Tibial artery (tissue), 4 donors: Measurements from ENCODE around the gene BARX1.
"Not testable (repeated sequence)": the region's sequence is repeated elsewhere in the genome, so short reads cannot be mapped to it uniquely, and the experiment has no call there.

ENCODE experiments used
- DNase-seq, 2 donors: peaks; one replicate each; pipeline ENCODE4 v3.0.0-alpha.2; 2019
- H3K27ac ChIP-seq, 2 donors: fragments of 200-600 bp; sonication (generic) in 1 of 2; 1 replicate in 1 of 2; 2 replicates in 1 of 2; pipeline ENCODE4 v1.5.1; 2018 to 2019; ENCODE audit warnings: mild to moderate bottlenecking in 1 of 2
- H3K27me3 ChIP-seq, 2 donors: fragments of 200-600 bp; sonication (generic) in 1 of 2; one replicate each; pipeline versions ENCODE4 v1.5.1 to v1.6.0; 2016 to 2019
- H3K36me3 ChIP-seq, 3 donors: fragments of 200-600 bp; sonication (generic) in 2 of 3; one replicate each; pipeline ENCODE4 v1.5.1; 2016 to 2019; ENCODE audit warnings: mild to moderate bottlenecking in 2 of 3
- H3K4me1 ChIP-seq, 4 donors: fragments of 200-600 bp; sonication (generic) in 2 of 4; 1 replicate in 3 of 4; 2 replicates in 1 of 4; pipeline ENCODE4 v1.5.1; 2016 to 2019
- H3K4me3 ChIP-seq, 2 donors: fragments of 200-600 bp; sonication (generic) in 1 of 2; 1 replicate in 1 of 2; 2 replicates in 1 of 2; pipeline ENCODE4 v1.5.1; 2018 to 2019; ENCODE audit warnings: mild to moderate bottlenecking in 2 of 2
- H3K9me3 ChIP-seq, 3 donors: fragments of 200-600 bp; sonication (generic) in 1 of 3; one replicate each; pipeline ENCODE4 v1.5.1; 2016 to 2019
- CTCF ChIP-seq, 2 experiments: fragments of 200-600 bp in 1 of 2; fragments of 450-650 bp in 1 of 2; IDR thresholded peaks; one replicate each; pipeline ENCODE4 v1.5.1; 2017 to 2019; ENCODE audit warnings: antibody characterized with exemption in 2 of 2, mild to moderate bottlenecking in 1 of 2, moderate library complexity in 1 of 2
- intact Hi-C: fragments of 100-400 bp; cut with DNase I; formaldehyde crosslinking; loops from one replicate; pipeline ENCODE4 v1.15.0; 2023; ENCODE audit warnings: low total_unique reads

The BARX1 gene

GRCh38 chr9:93979721-93980120, 24.6 kb upstream of the BARX1 start:
- no peak overlapping the region for H3K27ac ChIP-seq
- peaks cover 0 to 2% (median 0%) of the 10 kb centered on the region in 4 donors for H3K4me1 ChIP-seq
- intact Hi-C loops: no loop called here
- H3K4me3 ChIP-seq: no peak overlapping the region
- no peak for TF ChIP-seq CTCF (IDR thresholded peaks at IDR 0.05)
- DNase-seq: no peak
- H3K9me3 ChIP-seq: no peaks in the 10 kb centered on the region
- H3K36me3 ChIP-seq: no peaks in the 10 kb centered on the region
- H3K27me3 ChIP-seq: peaks cover 0 to 10% of the 10 kb centered on the region in 2 donors

- no peak for DNase-seq
- Histone ChIP-seq H3K4me3 (no peak overlapping the region), H3K27ac (no peak overlapping the region), H3K4me1 (peaks cover 0 to 12% (median 0%) of the 10 kb centered on the region in 4 donors), H3K36me3 (no peaks in the 10 kb centered on the region), H3K27me3 (peaks cover 0 to 10% of the 10 kb centered on the region in 2 donors), H3K9me3 (no peaks in the 10 kb centered on the region)
- intact Hi-C loops: no loop called here
- TF ChIP-seq CTCF (IDR thresholded peaks at IDR 0.05): no peak
Measured at GRCh38 chr9:93978551-93978950, 23.4 kb upstream of the BARX1 start.

- H3K4me1 ChIP-seq: peaks cover 0 to 12% (median 0%) of the 10 kb centered on the region in 4 donors
- H3K4me3 ChIP-seq: no peak overlapping the region
Measured at GRCh38 chr9:93976973-93977372, 21.8 kb upstream of the BARX1 start.

GRCh38 chr9:93976081-93976480, 20.9 kb upstream of the BARX1 start:
- H3K9me3 ChIP-seq: peaks cover 0 to 6% (median 4%) of the 10 kb centered on the region in 3 donors
- no peak for DNase-seq
- intact Hi-C loops: no loop called here
- H3K4me1 ChIP-seq: peaks cover 0 to 12% (median 0%) of the 10 kb centered on the region in 4 donors
- H3K36me3 ChIP-seq: no peaks in the 10 kb centered on the region
- peaks cover 0 to 10% of the 10 kb centered on the region in 2 donors for H3K27me3 ChIP-seq
- H3K27ac ChIP-seq: no peak overlapping the region
- no peak overlapping the region for H3K4me3 ChIP-seq
- no peak for TF ChIP-seq CTCF (IDR thresholded peaks at IDR 0.05)

More at GRCh38 chr9:93976973-93977372, 21.8 kb upstream of the BARX1 start:
- no peak overlapping the region for H3K27ac ChIP-seq
- TF ChIP-seq CTCF (IDR thresholded peaks at IDR 0.05): no peak
- no peak for DNase-seq
- H3K9me3 ChIP-seq: peaks cover 0 to 6% (median 4%) of the 10 kb centered on the region in 3 donors
- no peaks in the 10 kb centered on the region for H3K36me3 ChIP-seq
- intact Hi-C loops: no loop called here
- H3K27me3 ChIP-seq: peaks cover 0 to 10% of the 10 kb centered on the region in 2 donors

GRCh38 chr9:93975262-93975661, 20.1 kb upstream of the BARX1 start:
- Histone ChIP-seq H3K36me3 (no peaks in the 10 kb centered on the region), H3K27me3 (peaks cover 0 to 10% of the 10 kb centered on the region in 2 donors), H3K4me1 (peaks cover 0 to 12% (median 0%) of the 10 kb centered on the region in 4 donors), H3K4me3 (no peak overlapping the region), H3K27ac (no peak overlapping the region), H3K9me3 (peaks cover 0 to 6% (median 4%) of the 10 kb centered on the region in 3 donors)
- no peak for TF ChIP-seq CTCF (IDR thresholded peaks at IDR 0.05)
- no peak for DNase-seq
- intact Hi-C loops: no loop called here

GRCh38 chr9:93974151-93974550, 19.0 kb upstream of the BARX1 start:
- intact Hi-C loops: no loop called here
- no peak for TF ChIP-seq CTCF (IDR thresholded peaks at IDR 0.05)
- H3K27me3 ChIP-seq: peaks cover 0 to 10% of the 10 kb centered on the region in 2 donors
- H3K27ac ChIP-seq: no peak overlapping the region
- DNase-seq: no peak
- H3K4me3 ChIP-seq: no peak overlapping the region
- peaks cover 0 to 6% (median 4%) of the 10 kb centered on the region in 3 donors for H3K9me3 ChIP-seq
- no peaks in the 10 kb centered on the region for H3K36me3 ChIP-seq
- H3K4me1 ChIP-seq: peaks cover 0 to 12% (median 0%) of the 10 kb centered on the region in 4 donors

- H3K9me3 ChIP-seq, H3K27ac ChIP-seq, H3K4me3 ChIP-seq, intact Hi-C loops, DNase-seq, H3K36me3 ChIP-seq: not testable (repeated sequence)
- Histone ChIP-seq H3K4me1 (peaks cover 0 to 12% (median 0%) of the 10 kb centered on the region in 4 donors), H3K27me3 (peaks cover 0 to 12% of the 10 kb centered on the region in 2 donors)
Measured at GRCh38 chr9:93972655-93973054, 17.5 kb upstream of the BARX1 start.
